Femur (tissue), 1 donor: ENCODE results near the gene L3MBTL3.
"Not testable (repeated sequence)": the region's sequence is repeated elsewhere in the genome, so short reads cannot be mapped to it uniquely, and the experiment has no call there.

ENCODE experiments used
- DNase-seq: peaks from one replicate; pipeline ENCODE4 v3.0.0-alpha.2; 2017

Gene L3MBTL3

GRCh38 chr6:130143709-130144108 is 125.3 kb downstream of the L3MBTL3 start:
- DNase-seq, result no peak

GRCh38 chr6:130147111-130147510 is 128.7 kb downstream of the L3MBTL3 start:
- DNase-seq, result no peak

- DNase-seq, result no peak
Observed at GRCh38 chr6:130148181-130148580, 129.8 kb downstream of the L3MBTL3 start.

- DNase-seq, result not testable (repeated sequence)
Observed at GRCh38 chr6:130149016-130149415, 130.6 kb downstream of the L3MBTL3 start.

GRCh38 chr6:130150906-130151305 is 132.5 kb downstream of the L3MBTL3 start:
- no peak for DNase-seq

- no peak for DNase-seq
Observed at GRCh38 chr6:130152908-130153510, 134.6 kb downstream of the L3MBTL3 start.

- DNase-seq, result no peak
Observed at GRCh38 chr6:130156908-130157307, 138.5 kb downstream of the L3MBTL3 start.

- no peak for DNase-seq
Observed at GRCh38 chr6:130158056-130158455, 139.7 kb downstream of the L3MBTL3 start.

GRCh38 chr6:130158548-130158947 is 140.2 kb downstream of the L3MBTL3 start:
- no peak for DNase-seq

GRCh38 chr6:130159956-130160355 is 141.6 kb downstream of the L3MBTL3 start:
- no peak for DNase-seq

GRCh38 chr6:130161683-130162404 is 143.5 kb downstream of the L3MBTL3 start:
- peak; percentile 25 for DNase-seq

GRCh38 chr6:130162421-130162820 is 144.0 kb downstream of the L3MBTL3 start:
- DNase-seq, result no peak

GRCh38 chr6:130163266-130163665 is 144.9 kb downstream of the L3MBTL3 start:
- no peak for DNase-seq

- DNase-seq, result no peak
Observed at GRCh38 chr6:130164251-130164650, 145.9 kb downstream of the L3MBTL3 start.

- DNase-seq, result no peak
Observed at GRCh38 chr6:130167655-130168054, 149.3 kb downstream of the L3MBTL3 start.

- DNase-seq, result not testable (repeated sequence)
Observed at GRCh38 chr6:130170160-130170559, 151.8 kb downstream of the L3MBTL3 start.

- not testable (repeated sequence) for DNase-seq
Observed at GRCh38 chr6:130173377-130174004, 155.1 kb downstream of the L3MBTL3 start.

- no peak for DNase-seq
Observed at GRCh38 chr6:130176378-130176777, 158.0 kb downstream of the L3MBTL3 start.

- no peak for DNase-seq
Observed at GRCh38 chr6:130178692-130179091, 160.3 kb downstream of the L3MBTL3 start.

GRCh38 chr6:130182466-130182865 is 164.1 kb downstream of the L3MBTL3 start:
- no peak for DNase-seq

- no peak for DNase-seq
Observed at GRCh38 chr6:130183271-130184222, 165.2 kb downstream of the L3MBTL3 start.

- no peak for DNase-seq
Observed at GRCh38 chr6:130185658-130186057, 167.3 kb downstream of the L3MBTL3 start.
